NCI-H2196 treated with DMSO at 0.1 percent for 48 hours (cell line): ENCODE results near the gene PCDH15.

Experiments used
- DNase-seq: peaks from one replicate; lab custom pipeline; 2025; ENCODE audit not compliant: unreplicated experiment; lab: John Stamatoyannopoulos, UW

PCDH15 gene

GRCh38 chr10:53886325-53887300, 914.4 kb downstream of the PCDH15 start:
- DNase-seq, result no peak

GRCh38 chr10:53864846-53865245, 936.2 kb downstream of the PCDH15 start:
- no peak for DNase-seq

GRCh38 chr10:53852450-53853175, 948.4 kb downstream of the PCDH15 start:
- DNase-seq, result no peak

GRCh38 chr10:53846809-53847208, 954.2 kb downstream of the PCDH15 start:
- DNase-seq, result no peak

GRCh38 chr10:53843736-53844362, 957.2 kb downstream of the PCDH15 start:
- DNase-seq, result no peak

- DNase-seq, result no peak
Measured at GRCh38 chr10:53841483-53842145, 959.4 kb downstream of the PCDH15 start.

- no peak for DNase-seq
Measured at GRCh38 chr10:53840653-53841052, 960.4 kb downstream of the PCDH15 start.

- no peak for DNase-seq
Measured at GRCh38 chr10:53839440-53840039, 961.5 kb downstream of the PCDH15 start.

GRCh38 chr10:53836638-53837037, 964.4 kb downstream of the PCDH15 start:
- DNase-seq, result no peak

GRCh38 chr10:53833908-53834307, 967.1 kb downstream of the PCDH15 start:
- no peak for DNase-seq

GRCh38 chr10:53827261-53827660, 973.8 kb downstream of the PCDH15 start:
- DNase-seq, result no peak

- no peak for DNase-seq
Measured at GRCh38 chr10:53808677-53809372, 992.2 kb downstream of the PCDH15 start.

- no peak for DNase-seq
Measured at GRCh38 chr10:53786236-53786900, 1014.7 kb downstream of the PCDH15 start.

GRCh38 chr10:53771701-53772100, 1029.3 kb downstream of the PCDH15 start:
- DNase-seq, result no peak

- no peak for DNase-seq
Measured at GRCh38 chr10:53770903-53771302, 1030.1 kb downstream of the PCDH15 start.

GRCh38 chr10:53765311-53765710, 1035.7 kb downstream of the PCDH15 start:
- DNase-seq, result no peak

- no peak for DNase-seq
Measured at GRCh38 chr10:53754596-53755250, 1046.3 kb downstream of the PCDH15 start.
